ENCODE results near the gene ZSCAN20. TPM values are rescaled to one million over a fixed set of nuclear protein-coding genes. Genes with fewer than 3 reads are reported as not detected.

Gene ZSCAN20
- total and polyA plus RNA-seq, 2 of the 4 experiments (the other 2 are of a cell fraction), result 2.1 to 11.1 TPM

DNA sequence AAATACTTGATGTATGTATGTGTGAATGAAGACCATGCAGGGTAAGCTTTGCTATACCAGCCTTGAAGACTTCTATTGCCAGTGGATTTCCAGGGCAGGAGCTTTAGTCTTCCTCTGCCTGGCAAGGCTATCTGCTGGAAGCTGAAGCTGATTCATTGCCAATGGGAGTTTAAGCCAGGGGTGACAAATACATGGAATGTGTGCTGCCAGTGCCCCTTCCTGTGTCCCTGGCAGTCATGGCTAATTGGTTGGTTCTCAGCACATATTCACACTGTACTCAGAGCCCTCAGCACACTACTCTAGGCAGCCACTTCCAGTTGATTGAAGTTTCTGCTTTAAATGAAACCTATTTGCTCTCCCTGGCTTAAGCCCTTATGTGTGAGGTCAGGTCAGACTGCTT is 1.5 kb downstream of the ZSCAN20 start:
- peaks cover 18% of the 10 kb centered on the region for H3K9me1 ChIP-seq (ENCODE audit: insufficient read depth, low read length)
- no peak overlapping the region for H3K27ac ChIP-seq (ENCODE audit: insufficient read depth, low read length)
- no peak overlapping the region for H3K14ac ChIP-seq (replicated peaks; ENCODE audit: low read depth, low read length)
- H3K4me3 ChIP-seq (ENCODE audit: insufficient read depth, low read depth, low read length), result no peak overlapping the region
- no peak overlapping the region for H2BK20ac ChIP-seq (ENCODE audit: low read depth, low read length)
- no peak overlapping the region for H4K91ac ChIP-seq (ENCODE audit: insufficient read depth, low read depth, low read length)
- ATAC-seq (ENCODE audit: low read depth) (no peak), DNase-seq (no peak)
- POLR2A ChIA-PET (ENCODE audit: unreplicated experiment), result no interaction called here
- BruUV-seq (replicated peaks), result no TSS peak
- intact Hi-C loops (cut with micrococcal nuclease) (loop anchor here (5.0 kb wide), 2 partner anchors 257 to 292 kb away; partner anchors contain the start of gene TRIM62), in situ Hi-C loops (cut with MboI; ENCODE audit: low sequenced_read_pairs) (no loop called here), dilution Hi-C loops (cut with HindIII; ENCODE audit: low sequenced_read_pairs, unreplicated experiment) (no loop called here)
- H3K23ac ChIP-seq (ENCODE audit: low read depth, low read length), result no peak overlapping the region
- H3K36me3 ChIP-seq (ENCODE audit: control insufficient read depth, insufficient read depth, low read length), result no peaks in the 10 kb centered on the region; the same call in 1 of the 2 replicates
- no peak overlapping the region for H2AFZ ChIP-seq (replicated peaks; ENCODE audit: low read length, poor library complexity)
- H2AK9ac ChIP-seq (replicated peaks; ENCODE audit: low read depth, low read length, poor library complexity), result no peak overlapping the region
- H3K4me1 ChIP-seq (ENCODE audit: control insufficient read depth, insufficient read depth, low read length), result peaks cover 7% of the 10 kb centered on the region
- no peak for TF ChIP-seq RAD21 (IDR thresholded peaks at IDR 0.05; ENCODE audit: low read length)
- TF ChIP-seq CTCF (conservative IDR thresholded peaks at IDR 0.05; ENCODE audit: low read depth, low read length), result no peak
- TF ChIP-seq, protein P1, sequence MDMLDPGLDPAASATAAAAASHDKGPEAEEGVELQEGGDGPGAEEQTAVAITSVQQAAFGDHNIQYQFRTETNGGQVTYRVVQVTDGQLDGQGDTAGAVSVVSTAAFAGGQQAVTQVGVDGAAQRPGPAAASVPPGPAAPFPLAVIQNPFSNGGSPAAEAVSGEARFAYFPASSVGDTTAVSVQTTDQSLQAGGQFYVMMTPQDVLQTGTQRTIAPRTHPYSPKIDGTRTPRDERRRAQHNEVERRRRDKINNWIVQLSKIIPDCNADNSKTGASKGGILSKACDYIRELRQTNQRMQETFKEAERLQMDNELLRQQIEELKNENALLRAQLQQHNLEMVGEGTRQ (IDR thresholded peaks at IDR 0.05; ENCODE audit: low read depth, low read length), result no peak
- TF ChIP-seq CHD1 (IDR thresholded peaks at IDR 0.05; ENCODE audit: low read depth, low read length), result no peak
- TF ChIP-seq ELK1 (IDR thresholded peaks at IDR 0.05; ENCODE audit: borderline replicate concordance, low read depth, low read length), result no peak
- no peak for TF ChIP-seq POLR2A (IDR thresholded peaks at IDR 0.05; ENCODE audit: low read depth, low read length)
- TF ChIP-seq MAFK (IDR thresholded peaks at IDR 0.05; ENCODE audit: low read depth, low read length), result no peak
- no peak for TF ChIP-seq MAZ (IDR thresholded peaks at IDR 0.05; ENCODE audit: borderline replicate concordance, low read depth, low read length)
- TF ChIP-seq CEBPB (IDR thresholded peaks at IDR 0.05; ENCODE audit: low read depth, low read length), result no peak
- TF ChIP-seq BHLHE40 (IDR thresholded peaks at IDR 0.05; ENCODE audit: low read depth, low read length), result no peak
- TF ChIP-seq RCOR1 (IDR thresholded peaks at IDR 0.05; ENCODE audit: insufficient replicate concordance, low read length), result no peak
- no peak for TF ChIP-seq NFE2L2 (IDR thresholded peaks at IDR 0.05; ENCODE audit: low read depth, low read length)
- no peak for TF ChIP-seq RFX5 (IDR thresholded peaks at IDR 0.05; ENCODE audit: low read depth, low read length)
- no peak for TF ChIP-seq MXI1 (IDR thresholded peaks at IDR 0.05; ENCODE audit: borderline replicate concordance, low read depth, low read length)
- no peak for TF ChIP-seq SMC3 (IDR thresholded peaks at IDR 0.05; ENCODE audit: low read depth, low read length)
- no peak for TF ChIP-seq FOS (IDR thresholded peaks at IDR 0.05; ENCODE audit: low read depth, low read length)
- no peaks in the 10 kb centered on the region for H3K27me3 ChIP-seq (ENCODE audit: control insufficient read depth, insufficient read depth, low read length)
- H3K79me1 ChIP-seq (ENCODE audit: low read depth in 1 of 2, low read length in 2 of 2), result peaks cover 36 to 55% of the 10 kb centered on the region in 2 experiments
- no peak overlapping the region for H2BK5ac ChIP-seq (ENCODE audit: low read depth, low read length, poor library complexity, severe bottlenecking)
- H4K20me1 ChIP-seq (ENCODE audit: insufficient read depth, low read length), result peaks cover 5% of the 10 kb centered on the region
- no peak overlapping the region for H3K4me2 ChIP-seq (ENCODE audit: low read depth, low read length)
- H2BK120ac ChIP-seq (ENCODE audit: low read depth, low read length), result no peak overlapping the region
- H3K9ac ChIP-seq (ENCODE audit: low read depth, low read length), result no peak overlapping the region
- CTCF ChIA-PET, result interaction anchor here (0.6 kb wide), 1 partner anchor 26 kb away, joined by 3 read pairs; no protein-coding TSS in a partner anchor
- H4K8ac ChIP-seq (ENCODE audit: low read depth in 2 of 2, low read length in 2 of 2), result no peak overlapping the region
- H2BK15ac ChIP-seq (ENCODE audit: low read depth, low read length), result no peak overlapping the region
- H3K9me3 ChIP-seq (ENCODE audit: control insufficient read depth, insufficient read depth, low read length), result no peaks in the 10 kb centered on the region
- no peak overlapping the region for H3K56ac ChIP-seq (ENCODE audit: extremely low read depth, insufficient read depth, low read length)
- H4K5ac ChIP-seq (ENCODE audit: low read depth, low read length), result no peak overlapping the region
- H2AK5ac ChIP-seq (ENCODE audit: low read depth, low read length), result no peak overlapping the region
- no peak overlapping the region for H3K4ac ChIP-seq (ENCODE audit: low read depth, low read length)
- H3K18ac ChIP-seq (ENCODE audit: low read depth, low read length), result no peak overlapping the region

All from IMR-90 (cell line).